Midbrain (tissue), 1 donor: ENCODE data around the gene IFI44L.

Source experiments
- DNase-seq: peaks from one replicate; lab custom pipeline; 2025; lab: John Stamatoyannopoulos, UW

Gene IFI44L

GRCh38 chr1:78641558-78641957 lies 21.3 kb downstream of the IFI44L start:
- DNase-seq = no peak

- DNase-seq = no peak
These were observed 25.5 kb downstream of the IFI44L start for GRCh38 chr1:78645723-78646122.

GRCh38 chr1:78647238-78647637 lies 27.0 kb downstream of the IFI44L start:
- no peak for DNase-seq

- peak; percentile 82 for DNase-seq
These were observed 29.4 kb downstream of the IFI44L start, which contains the start of gene IFI44 for GRCh38 chr1:78649628-78650027. Gene IFI44 (plus strand): TSS chr1:78649831. CDS start chr1:78650196, 365 bp downstream.

- no peak for DNase-seq
These were observed 29.9 kb downstream of the IFI44L start for GRCh38 chr1:78650114-78650660.

- DNase-seq = no peak
These were observed 31.0 kb downstream of the IFI44L start for GRCh38 chr1:78651241-78651640.

- DNase-seq = no peak
These were observed 31.8 kb downstream of the IFI44L start for GRCh38 chr1:78652019-78652560.

- no peak for DNase-seq
These were observed 38.7 kb downstream of the IFI44L start for GRCh38 chr1:78658901-78659300.

- no peak for DNase-seq
These were observed 43.7 kb downstream of the IFI44L start for GRCh38 chr1:78663923-78664322.

GRCh38 chr1:78664763-78665162 lies 44.5 kb downstream of the IFI44L start:
- DNase-seq = no peak

GRCh38 chr1:78665809-78666208 lies 45.6 kb downstream of the IFI44L start:
- no peak for DNase-seq

GRCh38 chr1:78667939-78668338 lies 47.7 kb downstream of the IFI44L start:
- DNase-seq = no peak

GRCh38 chr1:78668427-78668826 lies 48.2 kb downstream of the IFI44L start:
- DNase-seq = no peak

- no peak for DNase-seq
These were observed 52.2 kb downstream of the IFI44L start for GRCh38 chr1:78672428-78672827.

- DNase-seq = no peak
These were observed 52.9 kb downstream of the IFI44L start for GRCh38 chr1:78673120-78673519.

GRCh38 chr1:78676347-78676982 lies 56.2 kb downstream of the IFI44L start:
- DNase-seq = peak; percentile 68

GRCh38 chr1:78676993-78677392 lies 56.7 kb downstream of the IFI44L start:
- peak; percentile 14 for DNase-seq

GRCh38 chr1:78677788-78678187 lies 57.5 kb downstream of the IFI44L start:
- no peak for DNase-seq

GRCh38 chr1:78678324-78678723 lies 58.1 kb downstream of the IFI44L start:
- no peak for DNase-seq

- DNase-seq = no peak
These were observed 61.0 kb downstream of the IFI44L start for GRCh38 chr1:78681265-78681664.

GRCh38 chr1:78682496-78682895 lies 62.2 kb downstream of the IFI44L start:
- DNase-seq = no peak

- DNase-seq = no peak
These were observed 62.8 kb downstream of the IFI44L start for GRCh38 chr1:78683079-78683478.

GRCh38 chr1:78687315-78687714 lies 67.1 kb downstream of the IFI44L start:
- DNase-seq = no peak

GRCh38 chr1:78687914-78688313 lies 67.7 kb downstream of the IFI44L start:
- no peak for DNase-seq
